ENCODE data around the gene FAM43B. TPM values are rescaled to one million over a fixed set of nuclear protein-coding genes. Genes with fewer than 3 reads are reported as not detected.

The FAM43B gene
- total RNA-seq, 1 experiment from 2014 or later, result 2.9 TPM

DNA sequence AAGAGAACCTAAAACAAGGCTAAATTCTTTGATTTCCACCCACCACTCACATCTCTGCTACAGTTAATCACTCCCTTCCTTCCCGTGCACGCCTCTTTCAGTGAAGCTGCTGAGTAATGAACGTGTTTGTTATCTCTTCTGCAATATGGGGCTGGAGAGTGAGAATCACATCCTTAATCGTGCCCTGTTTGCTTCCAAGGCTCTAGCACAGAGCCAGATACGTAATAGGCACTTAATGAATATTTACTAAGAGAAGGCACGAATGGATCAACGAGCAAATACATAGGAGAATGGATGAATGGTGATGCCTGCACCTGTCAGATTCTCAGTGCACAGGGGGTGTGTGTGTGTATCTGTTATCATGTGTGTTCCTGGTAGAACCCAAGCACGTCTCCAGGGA lies 22.1 kb upstream of the FAM43B start:
- Mint-ChIP-seq H3K9me3 (no peaks in the 10 kb centered on the region), H3K27ac (no peak overlapping the region), H3K4me1 (0 out of 2 replicates have a peak, but pooled peaks cover 3% of the 10 kb centered on the region), H3K27me3 (ENCODE audit: low read depth) (peaks cover 41% of the 10 kb centered on the region), H3K4me3 (no peak overlapping the region), H3K36me3 (no peaks in the 10 kb centered on the region)
- ATAC-seq, result no peak
- ChIA-PET POLR2A (no interaction called here), CTCF (interaction anchor here (2.0 kb wide), 1 partner anchor 104 kb away, joined by 6 read pairs; no protein-coding TSS in a partner anchor)
- no peak for DNase-seq (ENCODE audit: low spot score)
- no peak for TF ChIP-seq ZNF512 (CRISPR knock-in tag; IDR thresholded peaks at IDR 0.05; ENCODE audit: borderline replicate concordance)
- TF ChIP-seq ETV6 (CRISPR knock-in tag; IDR thresholded peaks at IDR 0.05), result no peak
- no peak for TF ChIP-seq GTF2I (CRISPR knock-in tag; conservative IDR thresholded peaks at IDR 0.05)
- TF ChIP-seq, protein P1, sequence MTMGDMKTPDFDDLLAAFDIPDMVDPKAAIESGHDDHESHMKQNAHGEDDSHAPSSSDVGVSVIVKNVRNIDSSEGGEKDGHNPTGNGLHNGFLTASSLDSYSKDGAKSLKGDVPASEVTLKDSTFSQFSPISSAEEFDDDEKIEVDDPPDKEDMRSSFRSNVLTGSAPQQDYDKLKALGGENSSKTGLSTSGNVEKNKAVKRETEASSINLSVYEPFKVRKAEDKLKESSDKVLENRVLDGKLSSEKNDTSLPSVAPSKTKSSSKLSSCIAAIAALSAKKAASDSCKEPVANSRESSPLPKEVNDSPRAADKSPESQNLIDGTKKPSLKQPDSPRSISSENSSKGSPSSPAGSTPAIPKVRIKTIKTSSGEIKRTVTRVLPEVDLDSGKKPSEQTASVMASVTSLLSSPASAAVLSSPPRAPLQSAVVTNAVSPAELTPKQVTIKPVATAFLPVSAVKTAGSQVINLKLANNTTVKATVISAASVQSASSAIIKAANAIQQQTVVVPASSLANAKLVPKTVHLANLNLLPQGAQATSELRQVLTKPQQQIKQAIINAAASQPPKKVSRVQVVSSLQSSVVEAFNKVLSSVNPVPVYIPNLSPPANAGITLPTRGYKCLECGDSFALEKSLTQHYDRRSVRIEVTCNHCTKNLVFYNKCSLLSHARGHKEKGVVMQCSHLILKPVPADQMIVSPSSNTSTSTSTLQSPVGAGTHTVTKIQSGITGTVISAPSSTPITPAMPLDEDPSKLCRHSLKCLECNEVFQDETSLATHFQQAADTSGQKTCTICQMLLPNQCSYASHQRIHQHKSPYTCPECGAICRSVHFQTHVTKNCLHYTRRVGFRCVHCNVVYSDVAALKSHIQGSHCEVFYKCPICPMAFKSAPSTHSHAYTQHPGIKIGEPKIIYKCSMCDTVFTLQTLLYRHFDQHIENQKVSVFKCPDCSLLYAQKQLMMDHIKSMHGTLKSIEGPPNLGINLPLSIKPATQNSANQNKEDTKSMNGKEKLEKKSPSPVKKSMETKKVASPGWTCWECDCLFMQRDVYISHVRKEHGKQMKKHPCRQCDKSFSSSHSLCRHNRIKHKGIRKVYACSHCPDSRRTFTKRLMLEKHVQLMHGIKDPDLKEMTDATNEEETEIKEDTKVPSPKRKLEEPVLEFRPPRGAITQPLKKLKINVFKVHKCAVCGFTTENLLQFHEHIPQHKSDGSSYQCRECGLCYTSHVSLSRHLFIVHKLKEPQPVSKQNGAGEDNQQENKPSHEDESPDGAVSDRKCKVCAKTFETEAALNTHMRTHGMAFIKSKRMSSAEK (CRISPR knock-in tag; IDR thresholded peaks at IDR 0.05; ENCODE audit: borderline replicate concordance), result no peak
- no peak for TF ChIP-seq ATF6 (CRISPR knock-in tag; IDR thresholded peaks at IDR 0.05)
- no peak for TF ChIP-seq TEAD1 (CRISPR knock-in tag; IDR thresholded peaks at IDR 0.05)
- no peak for TF ChIP-seq CBFB (CRISPR knock-in tag; IDR thresholded peaks at IDR 0.05; ENCODE audit: low read depth)
- TF ChIP-seq, protein P2, sequence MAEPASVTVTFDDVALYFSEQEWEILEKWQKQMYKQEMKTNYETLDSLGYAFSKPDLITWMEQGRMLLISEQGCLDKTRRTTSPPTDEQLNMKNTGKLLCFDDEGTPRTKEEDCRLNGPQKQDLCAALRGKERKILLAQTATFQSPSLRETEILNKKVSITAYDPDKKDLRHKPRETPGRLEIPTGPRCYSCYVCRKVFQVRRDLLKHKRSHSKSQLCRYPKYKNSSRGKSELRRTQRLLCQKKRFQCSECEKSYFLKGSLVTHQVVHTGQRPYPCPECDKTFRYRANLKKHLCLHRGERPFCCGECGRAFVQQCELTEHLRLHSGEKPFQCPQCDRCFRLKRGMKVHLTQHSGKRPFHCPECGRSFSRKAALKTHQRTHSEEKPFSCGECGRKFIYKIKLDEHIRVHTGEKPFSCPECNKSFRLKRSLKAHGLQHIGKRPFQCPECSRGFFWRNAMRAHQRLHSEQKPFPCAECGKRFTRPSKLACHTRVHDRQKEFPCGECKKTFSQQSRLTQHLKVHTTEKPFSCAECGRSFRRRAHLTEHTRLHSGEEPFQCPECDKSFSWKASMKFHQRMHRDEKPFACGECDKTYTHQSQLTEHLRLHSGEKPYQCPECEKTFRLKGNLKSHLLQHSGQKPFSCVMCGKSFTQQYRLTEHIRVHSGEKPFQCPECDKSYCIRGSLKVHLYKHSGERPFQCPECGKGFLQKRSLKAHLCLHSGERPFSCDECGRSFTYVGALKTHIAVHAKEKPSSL (CRISPR knock-in tag; conservative IDR thresholded peaks at IDR 0.05), result no peak
- TF ChIP-seq, protein P3, sequence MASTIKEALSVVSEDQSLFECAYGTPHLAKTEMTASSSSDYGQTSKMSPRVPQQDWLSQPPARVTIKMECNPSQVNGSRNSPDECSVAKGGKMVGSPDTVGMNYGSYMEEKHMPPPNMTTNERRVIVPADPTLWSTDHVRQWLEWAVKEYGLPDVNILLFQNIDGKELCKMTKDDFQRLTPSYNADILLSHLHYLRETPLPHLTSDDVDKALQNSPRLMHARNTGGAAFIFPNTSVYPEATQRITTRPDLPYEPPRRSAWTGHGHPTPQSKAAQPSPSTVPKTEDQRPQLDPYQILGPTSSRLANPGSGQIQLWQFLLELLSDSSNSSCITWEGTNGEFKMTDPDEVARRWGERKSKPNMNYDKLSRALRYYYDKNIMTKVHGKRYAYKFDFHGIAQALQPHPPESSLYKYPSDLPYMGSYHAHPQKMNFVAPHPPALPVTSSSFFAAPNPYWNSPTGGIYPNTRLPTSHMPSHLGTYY (CRISPR knock-in tag; IDR thresholded peaks at IDR 0.05), result no peak
- no peak for TF ChIP-seq PREB (CRISPR knock-in tag; IDR thresholded peaks at IDR 0.05; ENCODE audit: borderline replicate concordance)
- TF ChIP-seq AFF4 (CRISPR knock-in tag; IDR thresholded peaks at IDR 0.05; ENCODE audit: borderline replicate concordance), result no peak
- no peak for TF ChIP-seq NR1H2 (CRISPR knock-in tag; IDR thresholded peaks at IDR 0.05)
- TF ChIP-seq, protein P4, sequence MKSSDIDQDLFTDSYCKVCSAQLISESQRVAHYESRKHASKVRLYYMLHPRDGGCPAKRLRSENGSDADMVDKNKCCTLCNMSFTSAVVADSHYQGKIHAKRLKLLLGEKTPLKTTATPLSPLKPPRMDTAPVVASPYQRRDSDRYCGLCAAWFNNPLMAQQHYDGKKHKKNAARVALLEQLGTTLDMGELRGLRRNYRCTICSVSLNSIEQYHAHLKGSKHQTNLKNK (CRISPR knock-in tag; IDR thresholded peaks at IDR 0.05), result no peak
- no peak for TF ChIP-seq ZBTB21 (CRISPR knock-in tag; IDR thresholded peaks at IDR 0.05; ENCODE audit: borderline replicate concordance)
- no peak for TF ChIP-seq CREB1 (CRISPR knock-in tag; IDR thresholded peaks at IDR 0.05)
- no peak for TF ChIP-seq IRF2 (CRISPR knock-in tag; IDR thresholded peaks at IDR 0.05; ENCODE audit: borderline replicate concordance, low read depth)

Measured in WTC11 (cell line).